Smooth muscle cell of the brain vasculature (primary cell): Measurements from ENCODE around the gene KDM4C.

Experiments
- DNase-seq: peaks from one replicate; pipeline ENCODE4 v3.0.0-alpha.2; 2012; ENCODE audit warnings: low read depth, low spot score

KDM4C gene

GRCh38 chr9:7097040-7097715 is 339.4 kb downstream of the KDM4C start:
- DNase-seq = no peak

DNA sequence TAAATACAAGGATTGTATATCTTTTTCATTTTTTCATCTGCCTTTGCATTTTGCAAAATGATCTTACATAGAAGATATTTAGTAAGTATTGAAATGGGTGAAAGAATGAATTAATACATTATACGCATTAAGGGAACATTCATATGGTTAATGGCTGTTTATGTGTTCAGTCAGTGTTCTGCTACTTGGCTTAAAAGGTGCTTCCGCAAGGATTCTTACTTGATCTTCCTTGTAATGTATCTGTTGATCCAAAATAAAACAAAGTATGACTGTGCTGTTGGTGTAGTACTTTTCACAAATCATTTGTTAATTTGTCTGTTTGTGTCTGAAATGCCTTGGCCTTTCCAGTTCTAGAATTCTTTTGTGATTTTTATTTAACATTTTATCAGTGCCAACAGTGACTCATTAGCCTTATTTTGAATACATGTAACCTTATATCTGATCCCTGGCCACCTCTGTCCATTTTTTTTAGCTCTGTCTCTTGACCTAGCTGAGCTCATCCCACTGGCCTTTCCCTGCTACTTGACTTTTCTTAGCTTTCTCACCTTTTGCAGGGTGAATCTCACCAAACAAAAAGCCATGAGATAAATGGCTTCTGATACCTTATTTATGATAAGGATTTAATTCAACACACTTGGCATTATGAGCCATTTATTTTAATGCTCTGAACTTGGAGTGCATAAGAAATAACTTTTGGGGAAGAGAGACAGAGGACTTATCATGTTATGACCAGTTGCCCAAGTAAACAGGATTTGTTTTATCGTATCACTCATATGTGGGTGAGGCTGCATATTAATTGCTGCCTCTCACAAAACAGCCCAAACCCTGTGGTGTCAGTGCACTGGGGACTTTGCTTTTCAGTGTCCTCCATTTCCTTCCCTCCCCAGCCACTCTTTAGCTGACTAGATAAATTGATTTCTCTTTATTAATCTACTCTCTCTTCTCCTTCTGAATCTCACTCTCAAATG is 340.3 kb downstream of the KDM4C start:
- DNase-seq = no peak

- DNase-seq = no peak
Observed at GRCh38 chr9:7103367-7103766, 345.6 kb downstream of the KDM4C start.

GRCh38 chr9:7103771-7104170 is 346.0 kb downstream of the KDM4C start:
- no peak for DNase-seq

DNA sequence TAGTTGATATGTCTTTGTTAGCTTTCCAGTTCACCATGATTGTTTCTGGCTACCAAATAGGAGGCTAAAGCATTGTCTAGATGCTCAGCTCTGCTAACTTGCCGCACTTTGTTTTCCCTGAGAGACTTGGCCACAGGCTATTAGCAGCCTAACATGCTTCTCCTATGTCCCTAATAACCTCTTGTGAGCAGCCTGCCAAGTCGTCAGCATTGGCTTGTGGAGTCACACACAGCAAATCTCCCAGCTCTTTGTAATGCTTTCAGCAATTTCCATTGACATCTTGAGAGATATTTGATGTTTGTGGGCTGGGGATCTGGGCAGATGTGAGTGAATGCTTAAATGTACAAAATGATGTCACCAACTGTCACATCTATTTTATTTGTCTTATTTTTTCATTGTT is 346.9 kb downstream of the KDM4C start:
- no peak for DNase-seq

- no peak for DNase-seq
Observed at GRCh38 chr9:7105095-7105494, 347.3 kb downstream of the KDM4C start.

DNA sequence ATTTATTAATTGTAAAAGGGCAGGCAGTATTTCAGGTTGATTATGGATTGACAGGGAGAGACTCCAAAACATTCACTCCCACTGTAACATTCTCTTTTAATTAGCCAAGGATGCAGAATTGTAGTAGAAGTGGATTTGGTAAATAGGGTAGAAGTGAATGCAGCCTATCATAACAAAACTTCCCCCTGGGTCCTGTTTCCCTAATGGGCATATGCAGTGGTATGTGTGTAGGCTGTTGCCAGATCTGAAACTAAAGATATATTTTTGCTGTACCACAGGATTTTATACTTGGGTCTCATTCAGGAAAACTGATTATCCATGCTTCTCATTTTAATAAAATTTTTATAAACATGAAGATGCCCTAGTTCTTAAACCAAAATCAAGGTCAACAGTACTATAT is 351.2 kb downstream of the KDM4C start:
- DNase-seq = no peak

DNA sequence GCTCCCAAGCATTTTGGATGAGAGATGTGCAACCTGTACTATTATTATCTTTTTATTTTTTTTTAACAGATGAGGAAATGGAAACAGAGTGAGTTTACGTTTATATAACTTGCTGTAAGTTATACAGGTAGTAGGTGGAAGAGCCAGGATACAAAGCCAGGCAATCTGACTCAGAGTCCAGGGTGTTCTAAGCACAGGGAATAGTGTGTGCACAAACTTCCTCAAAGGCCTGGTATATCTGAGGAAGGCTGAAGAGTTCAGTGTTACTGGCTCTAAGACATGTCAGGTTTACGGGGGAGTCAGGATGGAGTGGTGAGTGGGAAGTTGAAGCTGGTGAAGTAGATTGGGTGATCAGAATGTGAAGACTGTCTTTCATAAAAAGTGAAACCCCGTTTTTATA is 353.6 kb downstream of the KDM4C start:
- DNase-seq = no peak

GRCh38 chr9:7115606-7116005 is 357.8 kb downstream of the KDM4C start:
- DNase-seq = no peak

DNA sequence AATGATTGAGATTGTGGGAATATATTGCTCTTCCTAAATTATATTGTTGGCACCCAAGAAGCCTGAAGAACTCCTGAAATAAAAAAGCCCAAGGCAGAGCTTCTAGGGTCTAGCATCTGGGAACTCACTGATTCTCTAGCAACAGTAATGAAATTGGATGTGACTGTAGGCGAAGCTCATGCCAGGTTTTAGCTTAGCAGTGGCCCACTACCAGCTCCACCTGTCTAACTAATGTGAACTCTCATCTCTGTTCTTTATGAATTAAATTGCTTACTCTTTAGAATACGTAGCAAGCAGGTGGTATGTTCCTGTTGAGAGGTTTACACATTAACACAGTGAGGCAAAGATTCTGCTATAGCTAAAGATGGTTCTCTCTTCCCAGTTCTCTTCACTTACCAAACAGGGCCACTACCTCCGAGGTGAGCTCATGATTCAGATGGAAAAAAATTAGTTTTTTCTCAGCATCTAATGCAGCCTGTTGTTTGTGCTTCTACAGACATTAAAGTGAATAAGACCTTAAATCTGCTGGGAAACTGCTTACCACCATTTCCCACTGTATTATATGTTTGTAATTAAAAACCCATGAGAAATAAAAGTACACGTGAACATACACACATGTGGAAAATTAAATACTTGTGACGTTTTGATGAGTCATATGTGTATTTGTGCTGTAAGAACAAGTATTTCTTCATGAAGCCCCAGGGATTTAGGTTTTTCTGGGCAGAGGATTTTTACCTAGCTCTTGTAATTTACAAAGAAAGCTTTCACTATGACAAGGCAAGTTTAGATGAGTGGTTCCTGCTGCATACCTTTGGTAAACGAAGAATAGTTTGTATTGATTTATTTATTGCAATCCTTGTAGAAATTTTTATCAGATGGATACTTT is 360.1 kb downstream of the KDM4C start:
- DNase-seq = no peak

DNA sequence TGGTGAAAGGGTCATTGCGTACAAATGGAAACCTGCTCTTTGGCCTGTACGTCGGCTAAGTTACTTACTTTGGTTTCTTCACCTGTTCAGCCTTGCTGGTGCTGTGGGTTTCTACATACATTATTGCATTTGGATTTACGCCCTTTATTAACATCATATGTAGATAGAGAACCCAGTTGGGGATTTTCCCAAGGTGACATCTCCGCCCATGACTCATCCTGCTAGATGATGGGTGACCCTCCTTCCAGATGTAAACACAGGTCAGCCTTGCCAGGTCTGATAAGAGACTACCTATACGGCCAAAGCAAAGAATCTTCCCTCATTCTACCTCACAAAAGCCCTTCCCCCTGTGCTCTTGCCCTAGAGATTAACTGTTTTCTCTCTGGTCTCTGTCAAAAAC is 360.9 kb downstream of the KDM4C start:
- DNase-seq = no peak

DNA sequence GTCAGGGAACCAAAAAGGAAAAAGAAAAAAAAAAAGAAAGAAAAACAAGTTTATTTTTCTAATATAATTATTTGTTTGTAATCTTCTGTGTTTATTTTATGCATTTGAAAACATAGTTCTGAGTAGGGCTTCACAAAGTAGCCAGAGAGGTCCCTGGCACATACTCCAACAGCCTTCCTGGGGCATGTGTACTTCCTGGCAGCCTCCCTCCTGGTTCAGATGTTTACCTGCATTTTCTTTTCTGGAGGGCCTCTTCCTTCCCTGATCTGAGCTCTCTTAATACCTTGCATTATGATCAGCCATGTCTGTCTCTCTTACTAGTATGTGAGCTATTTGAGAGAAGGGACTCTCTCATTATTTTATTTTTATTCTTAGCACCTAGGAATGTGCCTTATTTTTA is 361.8 kb downstream of the KDM4C start:
- no peak for DNase-seq

- no peak for DNase-seq
Observed at GRCh38 chr9:7121055-7121454, 363.3 kb downstream of the KDM4C start.

DNA sequence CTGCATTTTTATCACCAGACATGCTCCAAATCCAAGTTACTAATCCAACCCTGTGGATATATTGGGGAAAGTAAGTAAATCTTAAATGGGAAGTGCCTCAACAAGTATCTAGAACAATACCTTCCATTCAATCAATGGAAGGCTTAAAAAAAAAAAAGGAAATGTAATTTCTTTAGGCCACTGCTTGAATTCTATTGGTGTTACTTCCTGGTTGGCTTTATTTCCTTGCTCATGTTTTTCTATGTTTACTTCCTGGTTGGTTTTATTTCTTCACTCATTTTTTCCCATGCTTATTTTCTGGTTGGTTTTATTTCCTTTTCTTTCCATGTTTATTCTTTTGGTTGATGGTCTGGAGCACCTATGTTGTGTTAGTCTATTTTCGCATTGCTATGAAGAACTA is 363.9 kb downstream of the KDM4C start:
- DNase-seq = no peak

- no peak for DNase-seq
Observed at GRCh38 chr9:7123743-7124142, 366.0 kb downstream of the KDM4C start.

DNA sequence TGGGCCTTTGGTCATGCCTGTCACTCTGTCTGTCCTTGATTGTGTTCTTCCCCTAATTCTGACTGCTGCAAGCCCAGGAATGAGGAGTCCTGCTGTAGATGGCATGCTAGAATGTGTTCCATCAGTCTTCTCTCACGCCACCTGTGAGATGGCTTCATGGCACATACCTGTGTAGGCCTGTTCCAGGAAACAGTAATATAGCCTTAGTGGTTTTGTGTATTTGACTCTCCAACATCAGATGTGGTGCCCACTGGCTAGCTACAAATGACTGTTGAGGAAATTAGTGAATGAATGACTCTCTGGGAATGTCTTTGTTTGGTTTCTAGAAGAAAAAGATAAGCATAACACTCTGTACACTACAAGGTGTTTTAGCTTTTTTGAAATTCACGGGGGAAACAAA is 367.5 kb downstream of the KDM4C start:
- no peak for DNase-seq

DNA sequence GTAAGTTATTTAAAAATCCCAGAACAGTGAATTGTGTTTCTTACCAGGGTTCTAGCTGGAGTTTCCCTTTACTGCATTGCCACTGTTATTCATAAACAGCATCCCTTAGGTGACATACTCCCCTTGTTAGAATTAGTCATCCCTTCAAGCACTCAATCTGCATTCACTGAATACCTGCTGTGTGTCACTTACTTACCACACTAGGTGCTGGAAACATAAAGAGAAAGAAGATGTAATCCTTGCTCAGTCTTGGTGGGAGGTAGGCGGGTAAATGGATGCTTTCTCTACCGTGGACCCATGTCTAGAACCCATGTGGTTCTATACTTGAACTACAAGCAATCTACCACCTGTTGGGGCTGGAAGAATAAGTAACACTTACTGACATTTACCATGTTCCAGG is 371.6 kb downstream of the KDM4C start:
- no peak for DNase-seq

DNA sequence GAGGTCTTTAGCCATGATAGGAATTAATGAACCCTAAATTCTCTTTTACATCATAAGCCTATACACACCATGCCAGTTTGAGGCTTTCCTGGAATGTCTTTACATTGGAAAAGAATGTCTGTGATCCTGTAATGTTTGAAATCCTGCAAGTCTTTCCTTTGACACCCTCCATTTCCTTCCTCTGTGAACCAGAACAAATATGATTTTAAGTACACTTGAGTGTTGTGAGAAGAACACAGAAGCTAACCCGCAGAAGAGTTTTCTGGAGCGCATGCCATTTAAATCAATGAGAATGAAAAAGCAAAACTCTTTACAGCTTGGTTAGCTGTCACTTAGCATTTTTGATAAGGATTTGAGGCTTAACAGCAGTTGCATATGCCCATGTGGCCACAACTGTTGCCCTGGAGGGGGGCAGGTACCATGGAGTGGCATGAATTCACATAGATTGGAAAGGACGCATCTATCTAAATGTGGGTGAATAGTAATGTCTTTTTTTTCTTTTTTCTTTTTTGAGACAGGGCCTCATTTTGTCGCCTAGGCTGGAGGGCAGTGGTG is 372.6 kb downstream of the KDM4C start:
- DNase-seq = no peak

DNA sequence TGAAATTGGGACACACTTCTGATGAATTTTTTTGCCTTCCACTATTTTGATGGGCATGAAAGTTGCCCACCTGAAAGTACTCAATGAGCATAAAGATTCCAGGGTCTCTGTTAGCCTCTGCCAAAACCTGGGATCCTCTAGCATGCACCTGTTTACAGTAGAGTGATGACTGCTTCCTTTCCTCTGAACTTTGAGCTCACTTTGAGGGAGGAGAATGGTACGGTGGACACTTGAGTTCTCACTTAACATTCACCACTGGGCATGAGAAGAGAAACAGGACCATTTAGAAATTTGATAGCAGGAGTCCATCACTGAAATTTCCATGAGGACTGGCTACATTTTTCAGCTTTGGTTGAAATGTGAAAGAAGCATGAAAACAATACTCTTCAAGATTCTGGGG is 374.8 kb downstream of the KDM4C start:
- DNase-seq = no peak

- DNase-seq = no peak
Observed at GRCh38 chr9:7135735-7136134, 378.0 kb downstream of the KDM4C start.

DNA sequence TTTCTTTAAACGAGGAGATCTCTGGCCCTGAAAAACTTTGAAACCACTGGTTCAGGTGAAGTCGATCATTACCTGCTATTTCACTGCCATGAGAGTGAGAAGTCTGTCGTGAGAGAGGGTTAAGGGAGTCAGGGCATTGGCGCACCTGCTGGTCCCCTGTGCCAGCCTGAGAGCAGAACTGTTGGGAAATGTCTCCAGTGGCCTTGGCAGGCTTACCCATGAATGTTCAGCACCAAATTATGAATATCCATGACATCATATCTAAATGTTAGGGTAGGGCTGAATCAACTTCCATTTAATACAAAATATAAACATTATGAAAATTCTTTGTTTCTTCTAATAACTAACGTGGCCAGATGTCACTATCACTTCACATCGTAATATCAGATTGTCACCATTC is 379.3 kb downstream of the KDM4C start:
- DNase-seq = no peak

GRCh38 chr9:7137571-7137970 is 379.8 kb downstream of the KDM4C start:
- no peak for DNase-seq
